HG03060 (cell line): ENCODE data around the gene RBP3.

ENCODE experiments used
- ATAC-seq: cut with Tn5 transposase; IDR thresholded peaks from one replicate; pipeline ENCODE4 v1.9.1; 2021; ENCODE audit warnings: low read depth, moderate number of reproducible peaks; ENCODE audit not compliant: unreplicated experiment

The RBP3 gene

GRCh38 chr10:47388879-47389278 lies 40.7 kb downstream of the RBP3 start:
- no peak for ATAC-seq

- no peak for ATAC-seq
Measured at GRCh38 chr10:47389619-47390018, 41.5 kb downstream of the RBP3 start.

- ATAC-seq: no peak
Measured at GRCh38 chr10:47396311-47396717, 48.2 kb downstream of the RBP3 start.

GRCh38 chr10:47397256-47397655 lies 49.1 kb downstream of the RBP3 start:
- ATAC-seq: no peak

GRCh38 chr10:47400251-47400650 lies 52.1 kb downstream of the RBP3 start:
- ATAC-seq: no peak

- ATAC-seq: no peak
Measured at GRCh38 chr10:47400786-47401185, 52.6 kb downstream of the RBP3 start.

DNA sequence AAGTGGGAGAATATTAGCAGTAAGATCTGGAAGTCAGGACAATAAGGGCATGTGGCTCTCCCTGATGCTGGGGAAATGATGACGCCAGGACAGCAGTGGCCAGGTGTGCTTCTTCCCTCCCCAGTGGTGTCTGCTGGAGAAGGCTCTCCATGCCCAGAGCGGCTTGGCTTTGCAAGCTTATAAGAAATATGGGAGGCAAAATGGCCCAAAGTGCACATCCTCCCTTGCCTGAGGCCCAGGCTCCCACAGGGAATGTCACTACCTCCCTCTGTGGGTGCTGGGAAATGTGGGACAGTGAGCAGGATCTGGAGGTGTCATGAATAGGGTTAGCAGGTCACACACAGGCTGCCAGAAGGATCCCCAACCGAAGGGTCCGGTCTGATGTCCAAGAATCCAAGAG lies 53.0 kb downstream of the RBP3 start:
- no peak for ATAC-seq

DNA sequence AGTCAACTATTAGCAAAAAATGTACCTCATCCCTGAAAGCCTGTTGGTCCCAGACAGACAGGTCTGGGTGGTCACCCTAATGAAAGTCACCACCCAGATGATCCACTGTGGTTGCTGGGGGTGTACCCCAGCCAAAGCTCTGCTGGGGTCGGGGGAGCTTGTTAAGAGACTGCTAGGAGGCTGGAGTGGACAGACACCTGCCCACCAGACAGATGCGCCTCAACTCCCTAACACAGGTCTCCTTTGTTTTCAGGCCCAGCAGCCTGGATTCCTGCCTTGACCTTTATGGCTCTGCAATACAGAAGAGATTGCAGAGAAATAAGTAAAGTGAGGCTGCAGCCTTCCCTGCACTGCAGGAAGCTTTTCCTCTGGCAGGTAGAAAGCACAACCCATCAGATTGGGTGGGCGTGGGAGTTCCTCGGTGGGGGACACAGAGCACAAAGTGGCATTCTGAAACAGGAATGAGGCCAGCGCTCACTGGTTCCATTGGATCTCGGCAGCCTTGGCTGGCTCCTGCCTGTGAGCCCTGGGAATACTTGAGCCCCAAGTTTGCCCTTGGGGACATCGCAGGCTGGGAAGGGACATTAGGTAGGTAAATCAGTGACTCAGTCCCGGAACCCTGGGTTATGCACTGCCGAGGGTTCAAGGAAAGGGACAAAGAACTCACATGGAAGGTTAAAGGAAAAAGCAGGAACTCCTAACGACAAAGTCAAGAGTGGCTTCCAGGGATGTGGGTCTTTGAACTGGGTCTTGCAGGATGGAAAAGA lies 53.9 kb downstream of the RBP3 start:
- no peak for ATAC-seq

GRCh38 chr10:47402641-47403301 lies 54.6 kb downstream of the RBP3 start:
- no peak for ATAC-seq

DNA sequence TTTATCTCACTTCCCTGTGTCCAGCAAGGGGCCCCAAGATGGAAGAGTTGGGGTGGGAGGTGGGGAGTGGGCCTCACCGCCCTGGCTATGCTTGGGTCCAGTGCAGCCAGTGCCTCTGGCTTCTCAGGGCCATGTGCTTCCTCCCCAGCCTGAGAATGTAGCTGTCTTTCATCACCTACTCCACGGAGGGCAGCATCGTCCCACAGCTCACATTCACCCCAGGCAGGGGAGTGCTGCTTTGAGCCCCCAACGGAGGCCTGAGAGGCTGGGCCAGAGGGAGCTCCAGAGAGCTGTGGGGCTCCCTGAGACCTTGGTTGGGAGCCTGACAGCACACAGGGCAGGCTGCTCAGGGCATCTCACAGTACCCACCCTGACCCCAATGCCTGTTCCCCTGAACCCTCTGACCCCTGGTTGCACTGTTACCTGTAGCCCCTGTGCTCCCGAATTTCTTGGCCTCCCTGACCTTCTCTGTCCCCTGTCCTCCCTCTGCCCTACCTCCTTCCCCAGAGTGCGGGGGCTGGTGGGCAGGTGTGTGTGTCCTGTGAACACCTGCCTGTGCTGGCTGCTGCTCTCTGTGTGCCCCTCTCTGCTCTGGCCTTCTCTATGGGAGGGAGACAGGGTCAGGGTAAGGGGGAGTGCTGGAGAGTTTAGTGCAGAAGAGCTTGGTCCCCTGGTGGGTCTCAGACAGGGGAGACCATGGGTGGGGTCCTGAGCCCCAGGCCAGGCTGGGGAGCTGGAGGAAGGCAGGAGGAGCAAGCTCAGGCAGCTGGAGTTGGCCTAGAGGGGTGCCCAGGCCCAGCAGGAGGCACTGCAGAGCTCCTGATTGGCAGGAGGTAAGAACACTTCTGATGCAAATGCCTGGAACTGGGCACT lies 55.5 kb downstream of the RBP3 start:
- ATAC-seq: no peak

DNA sequence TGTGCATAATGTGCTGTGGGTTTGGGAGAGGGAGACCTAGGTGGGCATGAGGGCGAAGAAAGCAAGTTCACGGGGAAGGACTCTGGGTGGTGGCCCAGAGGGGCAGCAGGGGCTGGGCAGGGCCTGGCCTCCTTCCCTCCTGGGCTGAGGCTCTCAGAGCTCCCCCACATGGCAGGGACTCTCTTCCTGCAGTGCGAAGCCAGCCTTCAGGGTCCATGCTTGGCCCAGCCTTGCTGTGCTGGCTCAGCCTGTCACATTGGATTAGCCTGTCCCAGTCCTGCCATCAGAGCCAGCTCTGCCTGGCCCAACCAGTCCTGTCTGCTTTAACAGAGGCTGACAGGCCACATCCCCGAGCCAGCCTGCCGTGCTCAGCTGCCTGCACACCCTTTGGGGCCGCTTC lies 56.3 kb downstream of the RBP3 start:
- ATAC-seq: no peak

DNA sequence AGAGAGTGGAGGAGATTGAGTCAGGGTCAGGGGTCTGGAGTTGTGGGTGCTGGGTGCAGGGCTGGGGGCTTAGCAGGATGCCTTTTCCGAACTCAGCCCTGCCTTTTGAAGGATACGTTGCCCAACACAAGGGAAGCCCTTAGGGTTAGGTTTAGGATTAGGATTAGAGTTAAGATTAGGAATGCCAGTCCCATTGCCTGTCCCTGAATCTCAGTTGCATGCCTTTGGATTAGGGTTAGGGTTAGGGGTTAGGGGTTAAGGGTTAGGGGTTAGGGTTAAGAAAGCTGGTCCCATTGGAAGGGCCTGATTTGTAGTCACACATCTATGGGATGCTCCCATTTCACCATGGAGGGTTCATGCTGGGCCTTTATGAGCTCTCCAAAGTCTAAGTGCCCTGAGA lies 56.8 kb downstream of the RBP3 start:
- ATAC-seq: no peak

GRCh38 chr10:47405857-47406547 lies 57.8 kb downstream of the RBP3 start:
- no peak for ATAC-seq

DNA sequence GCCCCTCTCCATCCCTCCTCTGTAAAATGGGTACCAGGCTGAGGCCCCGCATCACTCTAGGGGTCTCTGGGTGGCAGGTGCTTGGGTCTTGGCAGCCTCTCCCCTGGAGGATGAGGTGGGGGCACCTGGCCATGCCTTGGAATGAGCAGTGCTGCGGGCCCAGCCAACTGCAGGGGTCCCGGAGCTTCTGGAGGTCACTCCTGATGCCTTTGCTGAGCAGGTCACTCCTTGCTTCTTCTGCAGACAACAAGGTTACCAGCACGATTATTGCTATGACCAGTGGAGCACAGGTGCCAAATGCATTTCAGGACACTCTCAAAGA lies 58.3 kb downstream of the RBP3 start:
- no peak for ATAC-seq

- no peak for ATAC-seq
Measured at GRCh38 chr10:47406870-47407691, 58.9 kb downstream of the RBP3 start.
